Measurements from ENCODE around the gene TENM4.

The TENM4 gene

GRCh38 chr11:78906566-78906965, 534.3 kb downstream of the TENM4 start:
- no peak for DNase-seq (ENCODE audit: low read depth)
- TF ChIP-seq, protein P1, sequence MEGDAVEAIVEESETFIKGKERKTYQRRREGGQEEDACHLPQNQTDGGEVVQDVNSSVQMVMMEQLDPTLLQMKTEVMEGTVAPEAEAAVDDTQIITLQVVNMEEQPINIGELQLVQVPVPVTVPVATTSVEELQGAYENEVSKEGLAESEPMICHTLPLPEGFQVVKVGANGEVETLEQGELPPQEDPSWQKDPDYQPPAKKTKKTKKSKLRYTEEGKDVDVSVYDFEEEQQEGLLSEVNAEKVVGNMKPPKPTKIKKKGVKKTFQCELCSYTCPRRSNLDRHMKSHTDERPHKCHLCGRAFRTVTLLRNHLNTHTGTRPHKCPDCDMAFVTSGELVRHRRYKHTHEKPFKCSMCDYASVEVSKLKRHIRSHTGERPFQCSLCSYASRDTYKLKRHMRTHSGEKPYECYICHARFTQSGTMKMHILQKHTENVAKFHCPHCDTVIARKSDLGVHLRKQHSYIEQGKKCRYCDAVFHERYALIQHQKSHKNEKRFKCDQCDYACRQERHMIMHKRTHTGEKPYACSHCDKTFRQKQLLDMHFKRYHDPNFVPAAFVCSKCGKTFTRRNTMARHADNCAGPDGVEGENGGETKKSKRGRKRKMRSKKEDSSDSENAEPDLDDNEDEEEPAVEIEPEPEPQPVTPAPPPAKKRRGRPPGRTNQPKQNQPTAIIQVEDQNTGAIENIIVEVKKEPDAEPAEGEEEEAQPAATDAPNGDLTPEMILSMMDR (conservative IDR thresholded peaks at IDR 0.05; ENCODE audit: low read depth, low read length) = no peak
- H3K4me3 ChIP-seq (ENCODE audit: low read depth, low read length) = no peak overlapping the region

DNA sequence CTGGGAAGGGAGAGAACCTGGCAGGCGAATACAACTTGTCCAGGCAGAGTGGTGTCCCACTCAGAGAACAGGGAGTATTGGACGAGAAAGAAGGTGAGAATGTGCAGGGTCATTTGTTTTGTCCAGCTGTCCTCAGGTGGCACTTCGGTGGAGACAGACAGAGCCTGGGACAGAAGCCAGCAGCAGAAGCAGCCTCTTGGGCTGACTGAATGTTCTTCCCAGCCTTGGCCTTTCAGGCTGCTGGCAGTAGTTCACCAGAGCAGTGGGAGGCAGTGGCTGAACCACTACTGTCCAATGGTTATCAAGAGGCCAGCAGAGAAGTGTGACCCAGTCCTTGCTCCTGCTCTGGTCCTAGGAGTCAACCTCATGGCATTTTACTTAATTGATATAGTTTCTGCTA, 535.1 kb downstream of the TENM4 start:
- DNase-seq (ENCODE audit: low read depth) = no peak
- H3K4me3 ChIP-seq (ENCODE audit: low read depth, low read length) = no peak overlapping the region
- TF ChIP-seq, protein P1 (conservative IDR thresholded peaks at IDR 0.05; ENCODE audit: low read depth, low read length) = no peak

DNA sequence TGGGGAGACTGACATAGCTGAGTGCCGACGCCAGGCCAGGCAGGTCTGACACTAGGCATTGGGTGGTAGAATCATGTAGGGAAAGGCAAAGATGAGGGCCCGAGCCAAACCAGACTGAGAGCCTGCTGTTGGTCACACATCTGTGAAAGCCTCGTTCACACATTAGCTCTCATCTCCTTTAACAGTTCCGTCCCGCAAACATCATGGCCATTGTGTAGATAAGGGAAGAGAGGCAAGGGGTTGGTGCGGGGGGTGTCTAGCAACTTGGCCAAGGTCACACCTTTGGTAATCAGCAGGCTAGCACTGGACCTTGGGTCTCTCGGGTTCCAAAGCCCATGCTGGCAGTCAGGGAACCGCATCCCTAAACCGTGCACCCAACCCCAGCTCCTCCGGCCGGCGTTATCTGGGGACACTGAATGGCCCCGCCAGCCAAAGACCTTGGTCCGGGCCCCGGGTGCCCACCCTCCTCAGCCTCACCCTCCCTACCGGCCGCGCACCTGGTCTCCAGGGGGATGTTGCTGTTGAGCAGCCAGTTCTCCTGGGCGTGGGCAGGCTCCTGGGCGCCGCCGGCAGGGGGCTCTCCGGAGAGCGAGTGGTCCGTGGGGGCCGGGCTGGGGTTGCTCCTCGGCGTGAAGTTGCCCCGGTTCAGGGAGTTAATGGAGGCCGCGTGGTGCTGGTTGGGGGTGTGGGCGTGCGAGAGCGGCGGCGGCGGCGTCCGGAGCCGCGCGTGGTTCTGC, 537.9 kb downstream of the TENM4 start:
- DNase-seq (ENCODE audit: low read depth) = no peak
- no peak overlapping the region for H3K4me3 ChIP-seq (ENCODE audit: low read depth, low read length)
- TF ChIP-seq, protein P1 (conservative IDR thresholded peaks at IDR 0.05; ENCODE audit: low read depth, low read length) = no peak

DNA sequence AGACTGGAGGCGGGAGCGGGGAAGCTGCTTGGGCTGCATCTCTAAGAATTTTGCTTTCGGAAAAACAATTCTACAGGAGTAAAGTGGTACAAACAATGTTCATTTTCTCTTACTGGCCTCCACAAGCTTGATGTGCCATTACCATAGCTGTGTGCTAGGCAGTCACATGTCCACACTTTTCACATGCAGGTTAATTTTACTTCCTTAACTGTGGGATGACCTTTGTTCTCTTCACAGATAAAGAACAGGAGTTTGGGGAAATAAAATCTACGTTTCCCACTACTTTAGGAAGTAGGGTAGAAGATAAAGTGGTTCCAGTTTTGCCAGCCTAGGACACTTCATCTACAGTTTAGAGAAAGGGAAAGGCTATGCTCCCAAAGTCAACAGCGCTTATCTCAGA, 539.0 kb downstream of the TENM4 start:
- H3K4me3 ChIP-seq (ENCODE audit: low read depth, low read length) = no peak overlapping the region
- no peak for DNase-seq (ENCODE audit: low read depth)
- TF ChIP-seq, protein P1 (conservative IDR thresholded peaks at IDR 0.05; ENCODE audit: low read depth, low read length) = no peak

- DNase-seq (ENCODE audit: low read depth) = no peak
- TF ChIP-seq, protein P1 (conservative IDR thresholded peaks at IDR 0.05; ENCODE audit: low read depth, low read length) = no peak
- H3K4me3 ChIP-seq (ENCODE audit: low read depth, low read length) = no peak overlapping the region
Measured at GRCh38 chr11:78898266-78898775, 542.5 kb downstream of the TENM4 start.

DNA sequence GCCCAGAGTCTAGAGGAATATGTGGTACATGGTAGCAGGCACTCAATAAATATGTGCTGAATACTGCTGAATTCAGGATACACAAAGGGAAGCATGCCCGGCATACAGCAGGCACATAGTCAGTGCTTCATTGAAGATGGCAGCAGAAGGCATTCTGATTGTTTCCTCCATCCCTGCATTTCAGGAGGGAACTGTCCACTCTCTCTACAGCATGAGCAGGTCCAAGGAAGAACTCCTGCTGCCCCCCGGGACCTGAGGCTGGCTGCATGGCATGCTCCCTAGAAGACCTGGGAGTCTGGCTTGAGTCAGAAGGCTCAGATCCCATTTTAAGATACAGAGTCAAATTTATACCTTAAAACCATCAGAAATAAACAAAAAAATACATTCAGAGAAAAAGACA, 546.8 kb downstream of the TENM4 start:
- DNase-seq (ENCODE audit: low read depth) = no peak
- TF ChIP-seq, protein P1 (conservative IDR thresholded peaks at IDR 0.05; ENCODE audit: low read depth, low read length) = no peak
- no peak overlapping the region for H3K4me3 ChIP-seq (ENCODE audit: low read depth, low read length)

- TF ChIP-seq, protein P1 (conservative IDR thresholded peaks at IDR 0.05; ENCODE audit: low read depth, low read length) = no peak
- H3K4me3 ChIP-seq (ENCODE audit: low read depth, low read length) = no peak overlapping the region
- DNase-seq (ENCODE audit: low read depth) = no peak
Measured at GRCh38 chr11:78889698-78890097, 551.1 kb downstream of the TENM4 start.

All from choroid plexus epithelial cell (primary cell).